ENCODE measurements around the gene TENM4.

TENM4 gene

DNA sequence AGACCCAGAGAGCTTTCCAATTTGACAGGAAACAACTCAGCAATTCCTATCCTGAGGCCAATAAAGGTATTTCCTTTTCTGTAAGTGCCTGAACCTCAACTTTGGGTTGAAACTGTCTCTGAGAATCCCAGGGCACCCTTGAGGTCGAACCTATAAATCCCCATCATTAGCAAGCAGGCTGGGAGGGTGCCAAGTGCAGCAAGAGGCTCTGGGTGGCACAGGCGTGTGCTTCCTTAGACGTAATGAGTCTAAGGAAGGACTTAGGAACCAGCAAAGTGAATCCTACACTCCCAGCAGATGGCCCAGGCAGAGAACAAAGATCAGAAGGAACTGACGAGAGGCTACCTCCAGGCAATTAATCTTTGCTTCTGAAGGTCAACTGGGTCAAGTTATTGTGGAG, 631.9 kb downstream of the TENM4 start:
- DNase-seq (ENCODE audit: low read depth) = no peak

DNA sequence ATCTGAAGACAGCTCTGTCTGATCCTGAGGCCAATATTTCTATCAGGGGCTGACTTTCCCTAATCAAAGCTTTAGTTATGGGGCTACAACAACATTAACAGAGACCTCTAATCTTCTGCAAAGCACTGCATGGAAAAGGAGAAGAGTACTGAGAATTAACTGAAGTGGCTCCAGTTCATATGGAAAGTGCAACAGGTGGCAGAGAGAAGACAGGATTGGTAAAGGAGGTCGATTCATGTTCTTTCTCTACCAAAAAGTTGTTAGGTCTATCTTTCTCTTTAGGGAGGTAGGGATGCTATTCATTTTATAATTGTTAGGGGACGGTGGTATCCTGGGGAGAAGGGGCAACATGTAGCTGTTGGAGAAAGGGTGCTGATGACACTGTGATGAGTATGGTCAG, 633.5 kb downstream of the TENM4 start:
- no peak for DNase-seq (ENCODE audit: low read depth)

DNA sequence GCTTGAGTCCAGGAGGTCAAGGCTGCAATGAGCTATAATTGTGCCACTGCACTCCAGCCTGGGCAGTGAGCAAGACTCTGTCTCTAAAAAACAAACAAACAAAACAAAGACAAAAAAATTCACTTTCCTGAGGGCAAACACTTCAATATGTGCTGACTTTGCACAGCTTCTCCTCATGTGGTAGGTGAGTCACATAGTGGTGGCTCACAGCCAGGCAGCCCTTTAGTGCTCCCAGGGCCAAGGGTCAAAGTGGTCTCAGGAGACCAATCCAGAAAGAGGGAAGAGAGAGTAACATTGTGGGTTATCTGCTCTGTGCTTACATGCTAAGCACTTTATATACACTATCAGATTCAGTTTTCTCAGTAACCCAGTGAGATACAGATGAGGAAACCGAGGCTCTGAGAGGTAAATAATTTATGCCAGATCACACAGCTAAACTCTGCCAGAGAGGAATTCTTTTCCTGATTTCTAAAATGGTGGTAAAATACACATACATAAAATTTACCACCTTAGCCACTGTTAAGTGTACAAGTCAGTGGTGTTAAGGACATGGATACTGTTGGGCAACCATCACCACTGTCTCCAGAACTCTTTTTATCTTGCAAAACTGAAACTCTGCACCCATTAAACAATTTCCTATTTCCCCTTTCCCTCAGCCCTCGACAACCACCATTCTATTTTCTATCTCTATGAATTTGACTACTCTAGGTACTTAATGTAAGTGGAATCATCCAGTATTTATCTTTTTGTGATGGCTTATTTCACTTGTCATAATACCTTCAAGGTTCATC, 634.4 kb downstream of the TENM4 start:
- DNase-seq (ENCODE audit: low read depth) = no peak

DNA sequence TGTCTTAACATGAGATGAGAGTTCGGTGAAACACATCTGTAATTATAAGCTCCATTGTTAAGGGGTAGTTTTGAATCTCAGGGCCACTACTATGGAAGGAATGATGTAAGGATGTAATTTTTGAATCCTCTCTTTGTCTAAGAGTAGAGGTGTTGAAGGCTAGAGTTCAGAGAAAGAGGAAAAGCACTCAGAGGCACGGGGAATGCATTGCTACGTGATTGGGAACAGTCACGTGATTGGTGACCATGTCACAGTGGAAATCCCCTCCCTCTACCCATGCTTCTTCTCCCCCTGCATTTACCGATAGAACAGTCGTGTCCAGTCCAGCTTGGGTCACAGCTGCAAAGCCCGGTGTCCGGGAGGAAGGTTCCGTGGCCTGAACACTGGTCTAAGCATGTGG, 635.8 kb downstream of the TENM4 start:
- no peak for DNase-seq (ENCODE audit: low read depth)

DNA sequence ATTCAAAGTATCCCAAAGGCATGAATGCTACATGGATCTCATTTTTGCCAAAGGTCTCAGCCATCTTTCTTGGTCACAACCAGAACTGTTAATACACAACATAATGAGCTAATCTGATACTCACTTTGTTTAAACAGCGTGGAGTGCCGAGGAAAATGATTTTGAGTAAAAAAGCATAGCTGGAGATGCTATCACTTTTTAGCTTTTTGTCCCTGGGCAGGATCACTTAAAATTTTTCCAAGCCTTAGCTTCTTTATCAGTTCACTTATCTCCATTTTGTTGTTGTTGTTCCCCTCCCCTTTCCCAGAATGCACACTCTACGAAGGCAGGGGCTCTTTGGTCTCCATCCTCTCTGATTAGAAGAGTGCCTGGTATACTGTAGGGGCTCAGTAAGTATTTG, 636.8 kb downstream of the TENM4 start:
- DNase-seq (ENCODE audit: low read depth) = no peak

DNA sequence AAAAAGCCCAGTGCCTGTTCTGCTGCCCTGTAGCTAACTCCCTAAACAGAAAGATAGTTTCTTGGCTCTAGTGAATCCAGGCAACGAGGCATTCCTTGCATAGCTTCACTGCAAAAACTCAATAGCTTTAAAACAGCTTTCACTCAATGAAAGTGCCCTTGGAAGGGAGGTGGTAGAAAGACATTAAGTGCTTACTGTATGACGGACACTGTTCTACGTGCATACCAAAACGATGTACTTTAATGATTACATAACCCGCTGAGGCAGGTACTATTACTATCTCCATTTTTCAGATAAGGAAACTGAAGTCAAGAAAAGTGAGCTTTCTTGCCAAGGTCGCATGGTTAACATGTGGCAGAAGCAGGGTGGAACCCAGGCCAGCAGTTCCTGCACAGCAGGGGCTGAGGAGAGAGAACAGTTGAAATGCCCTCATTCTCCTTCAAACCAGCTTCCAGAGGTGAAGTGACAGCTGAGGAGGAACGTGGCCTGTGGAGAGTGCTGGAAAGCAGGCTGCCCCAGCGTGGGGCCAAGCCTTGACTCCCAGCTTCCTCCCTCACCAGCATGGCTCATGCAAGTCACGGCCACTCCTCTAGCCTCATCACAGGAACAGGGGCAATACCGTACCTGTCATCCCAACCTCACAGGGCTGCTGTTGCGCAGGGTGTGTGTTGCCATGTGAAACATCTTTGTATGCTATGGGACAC, 638.6 kb downstream of the TENM4 start:
- no peak for DNase-seq (ENCODE audit: low read depth)

DNA sequence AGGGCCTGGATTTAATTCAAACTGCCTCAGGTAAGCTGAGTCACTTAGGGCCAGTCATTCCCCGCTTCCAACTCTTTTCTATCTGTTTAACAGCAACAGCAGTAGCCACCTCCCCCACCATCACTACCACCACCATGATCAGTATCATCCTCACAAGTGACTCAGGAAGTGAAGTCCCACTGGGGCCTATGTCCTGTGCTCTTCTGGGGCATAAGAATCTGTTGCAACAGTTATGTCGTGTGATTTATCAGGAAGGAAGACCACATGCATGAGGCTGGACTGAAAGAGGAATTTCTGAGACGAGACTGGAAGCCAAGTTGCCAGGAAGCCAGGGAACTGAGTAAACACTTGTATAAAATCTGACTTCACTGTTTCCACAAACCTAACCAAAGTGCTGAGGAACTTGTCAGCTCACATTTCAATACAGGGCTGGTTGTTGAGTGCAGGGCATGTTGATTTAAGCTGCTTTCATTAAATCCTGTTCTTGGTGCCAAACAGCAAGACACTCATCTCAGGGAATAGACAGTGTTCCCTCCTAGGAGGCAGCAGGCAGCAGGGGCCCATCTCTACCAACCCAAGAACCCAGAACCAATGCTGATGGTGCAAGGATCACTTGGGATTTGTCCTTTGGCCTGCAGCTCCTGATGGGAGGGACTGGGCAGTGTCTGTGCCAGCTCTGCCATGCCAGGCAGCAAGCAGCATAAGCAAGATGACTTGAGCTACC, 639.5 kb downstream of the TENM4 start:
- DNase-seq (ENCODE audit: low read depth) = no peak

DNA sequence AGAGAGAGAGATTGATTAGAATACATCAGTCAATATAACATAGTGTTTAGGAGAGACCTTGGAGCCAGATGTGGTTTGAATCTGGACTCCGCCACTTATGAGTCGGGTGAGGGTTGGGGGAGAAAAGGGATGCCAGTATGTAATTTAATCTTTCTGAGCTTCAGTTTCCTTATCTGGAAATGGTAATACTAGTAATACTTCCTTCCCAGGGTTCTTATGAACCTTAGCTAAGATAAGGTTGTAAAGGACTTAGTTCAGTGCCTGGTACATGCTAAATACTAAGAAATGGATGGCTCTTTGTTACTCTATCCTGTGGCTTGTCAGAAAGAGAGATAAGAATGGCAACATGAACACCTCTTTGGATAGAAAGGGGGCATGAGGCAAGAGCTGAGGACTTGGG, 640.1 kb downstream of the TENM4 start:
- no peak for DNase-seq (ENCODE audit: low read depth)

DNA sequence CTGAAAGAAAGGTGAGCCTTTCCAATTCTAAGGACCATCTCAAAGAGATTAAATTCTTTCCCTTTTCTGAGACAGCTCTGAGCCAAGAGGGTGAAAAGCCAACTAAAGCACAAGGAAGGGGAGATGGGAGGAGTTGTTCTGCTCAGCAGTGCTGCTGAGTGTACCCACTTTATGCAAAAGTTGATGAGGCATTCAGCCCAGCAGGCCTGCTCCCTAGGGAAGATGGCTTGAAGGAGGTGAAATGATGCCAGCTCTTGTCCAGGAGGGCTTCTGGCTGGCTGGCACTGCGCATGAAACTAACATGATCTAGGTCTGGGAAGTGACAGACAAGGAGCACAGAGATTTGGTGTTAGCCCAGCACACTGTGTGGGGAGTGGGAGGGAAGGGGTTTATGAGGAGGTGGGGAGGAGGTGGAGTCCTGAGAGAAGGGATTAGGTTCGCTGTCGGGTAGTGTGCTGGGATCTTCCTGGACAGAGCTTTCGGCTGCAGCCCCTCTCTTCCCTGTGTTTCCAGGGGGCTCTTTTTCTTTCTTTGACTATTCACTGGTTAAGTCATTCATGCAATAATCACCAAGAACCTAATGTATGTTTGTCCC, 640.6 kb downstream of the TENM4 start:
- DNase-seq (ENCODE audit: low read depth) = no peak

DNA sequence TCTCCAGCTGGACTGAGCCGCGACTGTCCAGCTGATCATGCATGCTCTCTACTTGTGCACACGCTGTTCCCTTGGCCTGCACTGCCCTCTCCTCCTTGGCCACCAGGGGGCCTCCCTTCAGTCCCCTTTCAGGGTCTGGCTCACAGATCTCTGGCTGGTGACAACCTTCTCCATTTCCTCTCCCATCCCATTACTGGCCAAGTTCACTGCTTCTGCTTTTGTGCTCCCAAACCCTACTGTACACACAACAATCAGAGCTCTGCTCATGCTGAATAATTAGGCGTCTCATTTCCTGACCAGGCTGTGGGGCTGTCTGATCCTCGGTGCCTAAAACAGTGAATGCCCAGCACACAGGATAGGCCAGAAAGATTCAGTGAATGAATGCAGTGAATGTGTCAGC, 642.2 kb downstream of the TENM4 start:
- no peak for DNase-seq (ENCODE audit: low read depth)

DNA sequence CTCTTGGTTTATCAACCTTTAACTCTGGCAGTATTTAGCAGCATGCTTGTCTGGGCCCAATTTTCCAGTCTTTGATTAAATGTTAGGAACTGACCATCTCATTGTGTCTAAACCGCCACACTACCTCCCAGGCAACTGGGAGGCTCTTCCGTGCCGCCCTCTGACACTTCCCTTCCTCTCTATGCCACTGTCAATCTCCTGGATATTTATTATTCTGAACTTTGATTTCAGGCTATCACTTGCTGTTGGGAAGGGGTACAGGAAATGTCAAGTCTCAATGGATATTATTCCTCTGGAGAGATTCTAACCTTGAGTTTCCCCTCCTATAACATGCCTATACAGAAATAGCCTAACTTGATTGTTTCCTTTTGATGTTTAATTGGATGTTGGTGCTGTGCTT, 643.3 kb downstream of the TENM4 start:
- no peak for DNase-seq (ENCODE audit: low read depth)

DNA sequence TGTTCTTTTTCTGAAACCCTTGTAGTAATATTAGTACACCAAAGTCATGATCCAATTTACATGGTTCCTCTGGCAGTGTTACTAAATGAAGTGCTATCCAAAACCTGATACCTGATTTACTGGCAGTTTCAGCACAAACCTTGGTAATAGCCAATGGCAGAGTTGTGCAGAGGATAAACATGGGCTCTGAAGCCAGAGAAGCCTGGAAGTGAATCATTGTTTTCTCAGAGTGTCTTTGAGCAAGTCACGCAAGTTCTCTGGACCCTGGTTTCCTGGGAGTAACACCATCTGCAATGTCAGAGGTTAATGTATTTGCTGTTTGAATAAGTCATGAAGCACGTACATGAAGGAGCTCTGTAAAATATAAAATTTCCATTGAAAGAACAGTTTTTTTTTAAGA, 643.9 kb downstream of the TENM4 start:
- DNase-seq (ENCODE audit: low read depth) = no peak

DNA sequence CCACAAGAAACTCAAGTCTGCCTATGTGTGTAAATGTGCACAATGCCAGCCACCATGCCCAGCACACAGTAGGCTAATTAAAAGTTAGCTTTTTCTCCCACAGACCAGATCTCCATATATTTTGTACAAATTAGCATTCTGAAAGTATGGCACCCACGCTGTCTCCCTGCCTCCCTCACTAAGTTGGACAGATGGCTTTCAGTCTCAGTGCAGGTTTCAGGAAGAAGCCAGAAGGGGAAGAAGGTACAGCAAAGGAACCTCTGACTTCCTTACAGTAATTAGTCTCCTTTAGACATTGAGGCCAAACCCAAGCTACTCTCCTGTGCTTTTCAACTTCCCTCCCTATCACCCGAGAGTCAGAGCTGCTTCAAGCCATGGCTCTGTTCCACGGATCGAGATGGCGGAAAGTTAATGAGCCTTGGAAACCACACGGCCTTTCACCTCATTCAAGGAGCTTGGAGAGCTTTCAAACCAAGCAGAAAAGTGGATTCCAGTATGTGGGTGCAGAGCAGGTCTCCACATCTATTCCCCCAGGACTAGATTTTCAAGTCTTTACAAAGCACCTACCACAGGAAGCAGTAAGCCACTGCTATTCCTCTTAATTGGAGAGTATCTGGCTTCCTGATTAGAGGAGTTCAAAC, 645.1 kb downstream of the TENM4 start:
- no peak for DNase-seq (ENCODE audit: low read depth)

DNA sequence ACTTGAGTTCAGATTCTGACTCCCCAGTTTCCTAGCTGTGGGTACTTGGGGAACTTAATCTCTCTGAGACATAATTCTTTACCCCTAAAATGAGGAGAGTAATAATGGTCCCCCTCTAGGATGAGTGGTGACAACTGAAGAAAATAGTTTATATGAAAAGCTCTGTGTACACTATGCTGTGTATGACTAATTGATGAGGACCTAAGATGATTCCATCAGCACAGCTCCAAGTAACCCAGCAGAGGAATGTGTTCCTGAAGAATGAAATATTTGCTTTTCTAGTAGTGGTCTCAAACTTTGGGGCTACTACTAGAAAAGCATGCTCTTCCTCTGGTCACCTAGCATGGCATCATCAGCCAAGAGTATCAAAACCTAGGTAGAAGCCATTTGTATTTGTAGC, 648.9 kb downstream of the TENM4 start:
- no peak for DNase-seq (ENCODE audit: low read depth)

DNA sequence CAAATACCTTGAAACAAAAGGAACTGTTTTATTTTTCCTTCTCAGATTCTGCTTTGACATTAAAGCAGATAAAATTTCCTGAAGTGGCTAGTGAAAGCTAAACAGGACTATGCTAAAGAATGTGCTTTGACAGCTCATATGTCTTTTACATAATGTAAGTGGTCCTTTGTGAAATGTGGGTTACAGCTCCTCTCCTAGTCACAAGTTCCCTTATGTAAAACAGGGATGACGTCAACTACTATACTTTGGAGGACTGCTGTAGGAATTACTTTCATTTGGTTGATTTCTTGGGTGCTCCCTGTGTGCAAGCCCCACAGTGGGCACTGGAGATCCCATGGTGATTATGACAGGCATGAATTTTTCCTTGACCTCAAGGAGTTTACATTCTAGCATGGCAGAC, 649.6 kb downstream of the TENM4 start:
- no peak for DNase-seq (ENCODE audit: low read depth)

DNA sequence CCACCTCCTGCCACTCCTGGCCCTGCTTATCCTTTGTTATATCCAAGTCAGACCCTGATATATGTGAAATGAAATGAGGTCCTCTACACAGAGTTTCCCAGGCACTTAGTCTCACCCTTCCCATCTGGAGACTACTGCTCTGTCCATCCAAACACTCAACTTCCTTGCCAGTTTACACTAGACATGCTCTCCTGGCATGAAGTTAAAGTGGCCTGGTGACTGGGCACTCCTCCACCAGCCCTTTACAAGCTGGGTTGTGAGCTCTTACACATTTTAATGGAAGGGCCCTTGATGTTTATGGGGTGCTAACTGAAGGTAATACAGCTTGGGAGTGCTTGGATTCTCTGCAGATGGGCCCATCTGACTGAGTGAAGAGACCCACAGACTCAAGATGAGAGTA, 650.0 kb downstream of the TENM4 start:
- DNase-seq (ENCODE audit: low read depth) = no peak

DNA sequence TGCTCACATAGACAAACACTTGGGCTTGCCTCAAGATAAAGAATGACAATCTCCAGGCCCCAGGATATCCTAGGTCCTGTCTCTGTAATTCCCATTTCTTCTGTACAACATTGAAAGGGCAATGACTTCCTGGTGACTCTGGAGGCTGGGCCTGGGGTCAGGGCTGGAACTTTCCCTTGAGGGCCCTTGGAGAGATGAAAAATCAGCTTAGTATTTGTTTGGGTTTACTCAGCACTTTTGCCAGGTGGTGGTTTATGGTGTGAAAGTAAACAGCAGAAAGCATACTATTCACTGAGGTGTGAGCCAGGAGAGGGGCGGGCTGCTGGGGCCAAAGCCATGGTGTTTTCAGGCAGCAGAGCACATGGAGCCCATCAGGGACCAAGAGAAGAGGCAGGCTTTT, 651.5 kb downstream of the TENM4 start:
- DNase-seq (ENCODE audit: low read depth) = no peak

DNA sequence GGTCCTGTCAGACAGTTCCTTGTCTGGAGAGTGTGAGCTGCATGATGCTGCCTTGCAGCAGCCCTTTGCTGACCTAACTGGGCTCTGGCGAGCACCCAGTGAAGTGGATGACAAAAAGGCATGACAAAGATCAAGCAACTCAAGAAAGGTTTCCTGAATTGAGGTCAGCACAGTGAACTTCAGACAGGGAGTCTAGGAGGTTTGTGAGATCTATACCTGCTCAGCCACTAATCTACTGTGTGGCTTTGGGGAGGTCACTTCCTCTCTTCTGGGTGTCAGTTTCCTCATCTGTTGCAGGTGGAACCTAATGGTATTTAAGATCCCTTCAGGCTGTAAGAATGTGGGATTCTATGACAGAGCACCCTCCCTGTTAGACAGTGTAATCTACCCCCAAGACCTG, 652.3 kb downstream of the TENM4 start:
- no peak for DNase-seq (ENCODE audit: low read depth)

DNA sequence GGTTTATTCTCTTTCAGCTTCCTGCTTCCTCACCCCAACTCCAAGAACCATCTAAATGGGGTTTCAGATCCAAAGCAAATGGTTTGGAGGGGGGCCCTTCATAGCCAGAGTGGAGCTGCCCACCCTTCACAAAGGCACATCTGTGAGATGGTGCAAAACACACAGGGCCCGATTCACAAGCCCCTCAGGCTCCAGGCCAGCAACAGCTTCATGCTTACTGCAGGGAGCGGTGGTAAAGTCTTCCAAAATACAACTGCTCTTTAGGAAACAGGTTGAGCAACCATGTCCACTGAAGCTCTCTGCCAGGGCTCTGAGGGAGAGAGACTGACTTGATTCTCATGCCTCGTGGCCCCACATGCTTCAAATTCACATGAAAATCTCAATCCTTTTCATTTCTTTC, 653.1 kb downstream of the TENM4 start:
- no peak for DNase-seq (ENCODE audit: low read depth)

DNA sequence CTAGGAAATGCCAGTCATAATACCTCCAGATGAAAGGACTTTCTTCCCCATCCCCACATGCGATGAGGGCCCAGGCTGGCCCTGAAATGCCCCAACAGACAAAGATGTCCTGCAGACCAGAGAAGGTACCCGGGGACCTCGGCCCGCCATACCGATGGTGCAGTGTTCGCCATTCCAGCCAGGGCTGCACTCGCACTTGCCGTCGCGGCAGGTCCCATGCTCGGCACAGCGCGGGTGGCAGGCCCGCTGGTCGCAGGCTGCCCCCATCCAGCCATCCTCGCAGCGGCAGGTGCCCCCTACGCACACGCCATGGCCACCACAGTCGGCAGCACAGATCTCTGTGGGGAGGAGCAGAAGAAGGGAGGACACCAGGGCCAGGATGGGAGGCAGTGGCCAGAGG, 654.1 kb downstream of the TENM4 start:
- DNase-seq (ENCODE audit: low read depth) = no peak

DNA sequence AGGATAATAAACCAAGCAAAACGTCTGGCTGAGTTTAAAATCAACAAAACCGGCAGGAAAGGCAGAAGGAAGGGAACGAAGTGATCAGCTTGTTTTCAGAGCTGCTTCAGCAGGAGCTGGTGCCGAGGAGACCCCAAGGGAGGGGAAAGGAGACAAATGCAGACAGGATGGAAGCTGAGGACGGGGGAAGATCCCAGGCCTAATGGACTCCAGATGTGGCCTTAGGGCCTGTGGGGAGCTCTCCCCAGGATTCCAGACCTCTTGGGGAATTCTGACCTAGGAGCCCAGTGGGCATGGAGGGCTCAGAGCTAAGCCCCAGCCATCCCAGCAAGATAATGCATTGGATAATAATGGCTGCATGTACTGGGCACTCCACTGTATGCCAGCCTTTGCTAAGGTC, 654.7 kb downstream of the TENM4 start:
- DNase-seq (ENCODE audit: low read depth) = no peak

DNA sequence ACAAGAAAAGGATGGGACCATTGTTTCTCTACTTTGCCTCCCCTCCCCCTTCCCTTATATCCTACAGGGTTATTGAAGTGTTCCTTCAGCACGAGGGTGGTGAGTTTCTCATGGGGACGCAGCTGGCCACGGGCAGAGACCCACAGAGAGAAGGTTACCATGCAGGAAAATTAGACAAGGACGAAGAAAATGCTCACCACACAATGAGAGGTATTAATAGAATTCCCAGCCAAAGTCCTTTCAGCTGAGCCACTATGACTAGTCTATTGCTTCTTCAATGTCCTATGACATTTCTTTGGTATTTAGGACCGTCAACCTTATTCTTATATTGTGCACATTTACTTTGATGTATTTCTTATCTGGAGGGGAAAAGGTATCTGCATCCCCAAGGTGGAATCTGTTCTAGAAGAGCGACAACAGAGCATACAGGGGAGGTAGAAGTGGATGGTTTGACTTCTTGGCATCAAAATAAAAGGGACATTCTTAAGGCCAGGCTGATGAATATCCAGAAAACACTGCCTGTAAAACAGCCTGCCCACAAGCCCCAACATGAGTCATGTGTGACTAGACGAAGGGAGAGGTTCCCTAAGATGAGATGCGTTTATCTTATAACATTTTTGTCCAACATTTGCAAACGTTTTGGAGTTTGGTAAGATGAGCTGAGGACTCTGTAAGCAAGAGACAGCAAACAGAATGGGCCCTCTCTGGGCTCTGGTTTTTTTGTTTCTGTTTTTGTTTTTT, 656.3 kb downstream of the TENM4 start:
- DNase-seq (ENCODE audit: low read depth) = no peak
